GM12878 (cell line): Measurements from ENCODE around the gene VAC14. TPM values are rescaled to one million over a fixed set of nuclear protein-coding genes. Genes with fewer than 3 reads are reported as not detected.
A peak's percentile ranks its signal among the peaks of the same experiment; 100 is the strongest.

Source experiments
- ATAC-seq: fragments of 200-7000 bp; cut with Tn5 transposase; 3 replicates; pipeline ENCODE4 v1.9.1; 2020; ENCODE audit warnings: mild to moderate bottlenecking, moderate library complexity
- BruUV-seq: library from RNA; stranded (reverse); fragments of 400-500 nt; replicated peaks from 2 replicates; lab custom pipeline; 2021; lab: Mats Ljungman, UMichigan
- CTCF ChIA-PET: fragments of 300-600 bp; sonication (Branson Sonifier 250); formaldehyde crosslinking; extraction: SDS; loops from one replicate; lab custom pipeline; 2021; ENCODE audit warnings: inconsistent platforms; lab: Yijun Ruan, JAX
- POLR2A ChIA-PET: fragments of 350-600 bp; formaldehyde crosslinking; extraction: SDS; loops from one replicate; lab custom pipeline; 2021; ENCODE audit warnings: inconsistent platforms; lab: Charles Lee
- RAD21 ChIA-PET: fragments of 300-600 bp; sonication (Branson Sonifier 250); formaldehyde crosslinking; loops from one replicate; lab custom pipeline; 2023; ENCODE audit warnings: antibody characterized with exemption; ENCODE audit not compliant: unreplicated experiment; lab: Charles Lee
- SMC1A ChIA-PET: fragments of 300-600 bp; sonication (Branson Sonifier 250); formaldehyde crosslinking; loops from one replicate; lab custom pipeline; 2023; ENCODE audit not compliant: unreplicated experiment, uncharacterized antibody; lab: Charles Lee
- DNase-seq: peaks from one replicate; pipeline ENCODE4 v3.0.0-alpha.2; 2011; ENCODE audit warnings: low read depth, low spot score
- FAIRE-seq: peaks from 3 replicates; lab custom pipeline; 2011; peaks lifted over from hg19 to GRCh38; lab: Jason Lieb, UNC
- H2AFZ ChIP-seq: 2 replicates; pipeline ENCODE4 v1.6.0; 2011; ENCODE audit warnings: low read depth, low read length, control low read depth; ENCODE audit not compliant: control insufficient read depth
- H3K27ac ChIP-seq: 2 replicates; pipeline ENCODE4 v1.5.1; 2011; ENCODE audit warnings: control low read depth; ENCODE audit not compliant: control insufficient read depth, insufficient read depth
- H3K27me3 ChIP-seq, 2 experiments: replicated peaks in 1 of 2; 2 replicates each; pipeline versions ENCODE4 v1.6.0 to v1.6.1; 2011; ENCODE audit warnings: low read length in 1 of 2; ENCODE audit not compliant: control insufficient read depth in 2 of 2, insufficient read depth in 2 of 2
- H3K36me3 ChIP-seq, 2 experiments: 2 replicates each; pipeline ENCODE4 v1.5.1; 2011; ENCODE audit warnings: low read length in 1 of 2; ENCODE audit not compliant: control insufficient read depth in 2 of 2, insufficient read depth in 2 of 2
- H3K4me1 ChIP-seq: 2 replicates; pipeline ENCODE4 v1.6.1; 2011; ENCODE audit warnings: mild to moderate bottlenecking, low read length, moderate library complexity, mixed read lengths; ENCODE audit not compliant: control insufficient read depth, insufficient read depth
- H3K4me2 ChIP-seq: 2 replicates; pipeline ENCODE4 v1.6.0; 2011; ENCODE audit warnings: control low read depth; ENCODE audit not compliant: control insufficient read depth, insufficient read depth
- H3K4me3 ChIP-seq: fragments of 200-600 bp; sonication (generic); 2 replicates; pipeline ENCODE4 v1.5.1; 2016
- H3K79me2 ChIP-seq: 2 replicates; pipeline ENCODE4 v1.6.0; 2011; ENCODE audit warnings: low read length; ENCODE audit not compliant: control insufficient read depth, insufficient read depth
- H3K9ac ChIP-seq: 2 replicates; pipeline ENCODE4 v1.8.0; 2011; ENCODE audit warnings: low read length, control low read depth, mixed read lengths; ENCODE audit not compliant: control insufficient read depth, insufficient read depth
- H3K9me3 ChIP-seq: replicated peaks from 3 replicates; pipeline ENCODE4 v1.5.1; 2011; ENCODE audit warnings: mild to moderate bottlenecking, low read length; ENCODE audit not compliant: control insufficient read depth, insufficient read depth
- H4K20me1 ChIP-seq: 2 replicates; pipeline ENCODE4 v1.6.0; 2011; ENCODE audit not compliant: control insufficient read depth, insufficient read depth
- BHLHE40 ChIP-seq, 2 experiments: fragments of 450-650 bp in 1 of 2; IDR thresholded peaks; 2 replicates each; pipeline ENCODE4 v1.6.1; 2011 to 2017; ENCODE audit warnings: low read depth in 2 of 2, borderline replicate concordance in 1 of 2, improper control_type of control experiment in 1 of 2, low read length in 1 of 2, mild to moderate bottlenecking in 1 of 2
- CREB1 ChIP-seq: IDR thresholded peaks from 2 replicates; pipeline ENCODE4 v1.6.1; 2012; ENCODE audit warnings: low read depth, mild to moderate bottlenecking, inconsistent platforms
- IKZF2 ChIP-seq, 2 experiments: fragments of 450-650 bp; IDR thresholded peaks; 2 replicates each; pipeline ENCODE4 v1.6.1; 2017; ENCODE audit warnings: mild to moderate bottlenecking in 2 of 2, moderate library complexity in 2 of 2
- IRF4 ChIP-seq: IDR thresholded peaks from 2 replicates; pipeline ENCODE4 v1.6.1; 2011; ENCODE audit warnings: low read depth, low read length
- JUND ChIP-seq: IDR thresholded peaks from 2 replicates; pipeline ENCODE4 v1.6.1; 2012; ENCODE audit warnings: low read depth, mild to moderate bottlenecking, low read length, improper control_type of control experiment, moderate library complexity
- KDM1A ChIP-seq: fragments of 200-600 bp; sonication (generic); IDR thresholded peaks from 2 replicates; pipeline ENCODE4 v1.6.1; 2016; ENCODE audit warnings: borderline replicate concordance
- MXI1 ChIP-seq: fragments of 150-350 bp; IDR thresholded peaks from 2 replicates; pipeline ENCODE4 v1.6.1; 2011; ENCODE audit warnings: low read depth, mild to moderate bottlenecking, inconsistent platforms, low read length, improper control_type of control experiment
- NR2F1 ChIP-seq: fragments of 450-650 bp; conservative IDR thresholded peaks from 2 replicates; pipeline ENCODE4 v1.6.1; 2017; ENCODE audit warnings: mild to moderate bottlenecking
- PML ChIP-seq: IDR thresholded peaks from 2 replicates; pipeline ENCODE4 v1.6.1; 2012; ENCODE audit warnings: low read length, inconsistent platforms
- SRF ChIP-seq, 2 experiments: IDR thresholded peaks; 2 replicates each; pipeline ENCODE4 v1.6.1; 2011; ENCODE audit warnings: low read depth in 2 of 2, low read length in 2 of 2, mild to moderate bottlenecking in 1 of 2, moderate library complexity in 1 of 2
- STAT1 ChIP-seq: fragments of 450-650 bp; conservative IDR thresholded peaks from 2 replicates; pipeline ENCODE4 v1.6.1; 2014; ENCODE audit warnings: antibody characterized with exemption, mild to moderate bottlenecking
- TCF7 ChIP-seq: IDR thresholded peaks from 2 replicates; pipeline ENCODE4 v1.6.1; 2014; ENCODE audit warnings: antibody characterized with exemption, borderline replicate concordance
- ZNF622 ChIP-seq: fragments of 450-650 bp; IDR thresholded peaks from 2 replicates; pipeline ENCODE4 v1.6.1; 2017; ENCODE audit warnings: mild to moderate bottlenecking, inconsistent platforms
- WGBS: methylation state at CpG from one replicate; pipeline ENCODE4 v1.1.6; 2016; ENCODE audit warnings: low lambda C conversion rate; ENCODE audit not compliant: insufficient replicate concordance, insufficient coverage; ENCODE audit errors: missing lambda C conversion rate; 5-methylcytosine and 5-hydroxymethylcytosine counted together
- in situ Hi-C: fragments of 300-500 bp; cut with MboI; formaldehyde crosslinking; loops from 9 replicates; pipeline ENCODE4 v1.14.3; 2018; ENCODE audit warnings: mixed read lengths
- intact Hi-C: fragments of 100-400 bp; cut with micrococcal nuclease; formaldehyde crosslinking; loops from one replicate; pipeline ENCODE4 v1.14.2; 2022; ENCODE audit not compliant: unreplicated experiment
- polyA plus RNA-seq, 11 experiments: library from polyadenylated mRNA; depleted of rRNA in 4 of 11; unstranded in 6 of 11; stranded (reverse) in 5 of 11; fragments of >200 nt; fragmentation: Nextera tagmentation in 4 of 11; fragmentation: Illumina TruSeq in 1 of 11; extraction: Ambion mirVana in 4 of 11; extraction: Trizol in 1 of 11; gene quantifications; 1 replicate in 1 of 11; 2 replicates in 10 of 11; pipeline versions ENCODE4 v1.2.1 to v1.2.3, GENCODE V29; 2011 to 2016; ENCODE audit warnings: inconsistent platforms in 2 of 11, missing spikeins in 2 of 11, low read depth in 1 of 11
- total RNA-seq, 4 experiments: library from RNA; depleted of rRNA in 3 of 4; stranded (reverse); fragments of >200 nt in 3 of 4; fragmentation: Illumina TruSeq in 1 of 4; extraction: Trizol in 1 of 4; gene quantifications; 2 replicates each; pipeline versions ENCODE4 v1.2.1 to v1.2.3, GENCODE V29; 2013 to 2021
- TF ChIP-seq, protein P1 (sequence below): fragments of 450-650 bp; formaldehyde crosslinking; IDR thresholded peaks from 2 replicates; pipeline ENCODE4 v1.4.0; 2022; ENCODE audit warnings: mild to moderate bottlenecking, moderate library complexity
- TF ChIP-seq, protein P2 (sequence below): IDR thresholded peaks from 2 replicates; pipeline ENCODE4 v1.6.1; 2012; ENCODE audit warnings: low read depth, low read length, improper control_type of control experiment
- TF ChIP-seq, protein P3 (sequence below): fragments of 450-650 bp; IDR thresholded peaks from 2 replicates; pipeline ENCODE4 v1.6.1; 2017; ENCODE audit warnings: mild to moderate bottlenecking

The VAC14 gene
- total and polyA plus RNA-seq, 10 of the 15 experiments (the other 5 are each of a cell fraction or from before 2014, with no cell fraction given), result 1.3 to 45.5 (median 25.5) TPM

DNA sequence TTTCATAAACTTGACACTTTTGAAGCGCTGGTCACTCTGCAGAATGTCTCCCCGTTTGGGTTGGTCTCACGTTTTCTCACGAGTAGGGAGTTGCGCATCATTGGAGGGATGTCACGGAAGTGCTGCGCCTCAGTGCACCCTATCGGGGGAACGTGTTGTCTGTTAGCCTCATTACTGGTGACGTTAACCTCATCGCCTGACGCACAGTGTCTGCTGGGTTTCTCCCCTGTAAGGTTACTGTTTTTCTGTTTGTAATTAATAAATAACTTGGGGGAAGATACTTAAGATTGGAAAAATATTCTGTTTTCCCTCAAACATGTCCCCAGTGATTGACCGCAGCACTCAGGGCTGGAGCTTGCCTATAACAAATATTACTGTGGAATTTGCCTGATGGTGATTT lies 26.7 kb downstream of the VAC14 start:
- no peaks in the 10 kb centered on the region for H3K79me2 ChIP-seq
- H3K4me2 ChIP-seq, result no peak overlapping the region
- no peaks in the 10 kb centered on the region for H3K4me1 ChIP-seq
- ChIA-PET CTCF (no interaction called here), RAD21 (no interaction called here), SMC1A (no interaction called here), POLR2A (no interaction called here)
- intact Hi-C loops, result loop anchor here (10.0 kb wide), 1 partner anchor 179 kb away; no protein-coding TSS in a partner anchor
- H3K9me3 ChIP-seq, result no peaks in the 10 kb centered on the region
- no peak for DNase-seq
- no peaks in the 10 kb centered on the region for H4K20me1 ChIP-seq
- no peak overlapping the region for H2AFZ ChIP-seq
- BruUV-seq, result TSS peak; percentile 22
- WGBS, result 98% methylated on average over 13 of the region's 13 CpGs
- H3K9ac ChIP-seq, result no peak overlapping the region
- H3K27me3 ChIP-seq, result no peaks in the 10 kb centered on the region
- no peak overlapping the region for H3K27ac ChIP-seq
- peaks cover 5 to 21% of the 10 kb centered on the region in 2 experiments for H3K36me3 ChIP-seq
- no peak for FAIRE-seq
- no peak overlapping the region for H3K4me3 ChIP-seq
- in situ Hi-C loops, result no loop called here
- no peak for ATAC-seq
- no peak for TF ChIP-seq IRF4
- no peak for TF ChIP-seq BHLHE40 (IDR thresholded peaks at IDR 0.05; ENCODE audit: borderline replicate concordance in 1 of 2, low read depth in 2 of 2, low read length in 1 of 2)
- no peak for TF ChIP-seq JUND
- no peak for TF ChIP-seq NR2F1
- TF ChIP-seq PML, result no peak
- TF ChIP-seq IKZF2 (IDR thresholded peaks at IDR 0.05), result no peak
- TF ChIP-seq, protein P1, sequence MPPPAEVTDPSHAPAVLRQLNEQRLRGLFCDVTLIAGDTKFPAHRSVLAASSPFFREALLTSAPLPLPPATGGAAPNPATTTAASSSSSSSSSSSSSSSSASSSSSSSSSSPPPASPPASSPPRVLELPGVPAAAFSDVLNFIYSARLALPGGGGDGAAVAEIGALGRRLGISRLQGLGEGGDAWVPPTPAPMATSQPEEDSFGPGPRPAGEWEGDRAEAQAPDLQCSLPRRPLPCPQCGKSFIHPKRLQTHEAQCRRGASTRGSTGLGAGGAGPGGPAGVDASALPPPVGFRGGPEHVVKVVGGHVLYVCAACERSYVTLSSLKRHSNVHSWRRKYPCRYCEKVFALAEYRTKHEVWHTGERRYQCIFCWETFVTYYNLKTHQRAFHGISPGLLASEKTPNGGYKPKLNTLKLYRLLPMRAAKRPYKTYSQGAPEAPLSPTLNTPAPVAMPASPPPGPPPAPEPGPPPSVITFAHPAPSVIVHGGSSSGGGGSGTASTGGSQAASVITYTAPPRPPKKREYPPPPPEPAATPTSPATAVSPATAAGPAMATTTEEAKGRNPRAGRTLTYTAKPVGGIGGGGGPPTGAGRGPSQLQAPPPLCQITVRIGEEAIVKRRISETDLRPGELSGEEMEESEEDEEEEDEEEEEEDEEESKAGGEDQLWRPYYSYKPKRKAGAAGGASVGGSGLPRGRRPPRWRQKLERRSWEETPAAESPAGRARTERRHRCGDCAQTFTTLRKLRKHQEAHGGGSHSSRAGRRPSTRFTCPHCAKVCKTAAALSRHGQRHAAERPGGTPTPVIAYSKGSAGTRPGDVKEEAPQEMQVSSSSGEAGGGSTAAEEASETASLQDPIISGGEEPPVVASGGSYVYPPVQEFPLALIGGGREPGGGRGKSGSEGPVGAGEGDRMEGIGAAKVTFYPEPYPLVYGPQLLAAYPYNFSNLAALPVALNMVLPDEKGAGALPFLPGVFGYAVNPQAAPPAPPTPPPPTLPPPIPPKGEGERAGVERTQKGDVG (CRISPR knock-in tag), result no peak
- no peak for TF ChIP-seq ZNF622
- no peak for TF ChIP-seq SRF (IDR thresholded peaks at IDR 0.05; ENCODE audit: low read depth in 2 of 2, low read length in 2 of 2)
- no peak for TF ChIP-seq STAT1
- TF ChIP-seq TCF7, result no peak
- TF ChIP-seq, protein P2, sequence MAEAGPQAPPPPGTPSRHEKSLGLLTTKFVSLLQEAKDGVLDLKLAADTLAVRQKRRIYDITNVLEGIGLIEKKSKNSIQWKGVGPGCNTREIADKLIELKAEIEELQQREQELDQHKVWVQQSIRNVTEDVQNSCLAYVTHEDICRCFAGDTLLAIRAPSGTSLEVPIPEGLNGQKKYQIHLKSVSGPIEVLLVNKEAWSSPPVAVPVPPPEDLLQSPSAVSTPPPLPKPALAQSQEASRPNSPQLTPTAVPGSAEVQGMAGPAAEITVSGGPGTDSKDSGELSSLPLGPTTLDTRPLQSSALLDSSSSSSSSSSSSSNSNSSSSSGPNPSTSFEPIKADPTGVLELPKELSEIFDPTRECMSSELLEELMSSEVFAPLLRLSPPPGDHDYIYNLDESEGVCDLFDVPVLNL, result no peak
- no peak for TF ChIP-seq MXI1
- TF ChIP-seq CREB1, result no peak
- TF ChIP-seq, protein P3, sequence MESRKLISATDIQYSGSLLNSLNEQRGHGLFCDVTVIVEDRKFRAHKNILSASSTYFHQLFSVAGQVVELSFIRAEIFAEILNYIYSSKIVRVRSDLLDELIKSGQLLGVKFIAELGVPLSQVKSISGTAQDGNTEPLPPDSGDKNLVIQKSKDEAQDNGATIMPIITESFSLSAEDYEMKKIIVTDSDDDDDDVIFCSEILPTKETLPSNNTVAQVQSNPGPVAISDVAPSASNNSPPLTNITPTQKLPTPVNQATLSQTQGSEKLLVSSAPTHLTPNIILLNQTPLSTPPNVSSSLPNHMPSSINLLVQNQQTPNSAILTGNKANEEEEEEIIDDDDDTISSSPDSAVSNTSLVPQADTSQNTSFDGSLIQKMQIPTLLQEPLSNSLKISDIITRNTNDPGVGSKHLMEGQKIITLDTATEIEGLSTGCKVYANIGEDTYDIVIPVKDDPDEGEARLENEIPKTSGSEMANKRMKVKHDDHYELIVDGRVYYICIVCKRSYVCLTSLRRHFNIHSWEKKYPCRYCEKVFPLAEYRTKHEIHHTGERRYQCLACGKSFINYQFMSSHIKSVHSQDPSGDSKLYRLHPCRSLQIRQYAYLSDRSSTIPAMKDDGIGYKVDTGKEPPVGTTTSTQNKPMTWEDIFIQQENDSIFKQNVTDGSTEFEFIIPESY, result no peak
- no peak for TF ChIP-seq KDM1A
